Right lobe of liver (tissue), 4 donors: ENCODE results near the gene TAAR1.

ENCODE experiments used
- CTCF ChIP-seq, 4 donors: fragments of 200-600 bp in 3 of 4; fragments of 450-650 bp in 1 of 4; IDR thresholded peaks; one replicate each; pipeline versions ENCODE4 v1.5.1 to v1.8.0; 2016 to 2022; ENCODE audit warnings: antibody characterized with exemption in 4 of 4, mild to moderate bottlenecking in 2 of 4
- POLR2A ChIP-seq: fragments of 450-650 bp; IDR thresholded peaks from one replicate; pipeline ENCODE4 v1.6.1; 2017; ENCODE audit warnings: antibody characterized with exemption, mild to moderate bottlenecking
- donor health status: DM: no; HTN: no; CAD: no.
- donor health status: DM: no; HTN: no; CAD: no.
- donor health status: DM: no; HTN: yes; CAD: no.

DNA sequence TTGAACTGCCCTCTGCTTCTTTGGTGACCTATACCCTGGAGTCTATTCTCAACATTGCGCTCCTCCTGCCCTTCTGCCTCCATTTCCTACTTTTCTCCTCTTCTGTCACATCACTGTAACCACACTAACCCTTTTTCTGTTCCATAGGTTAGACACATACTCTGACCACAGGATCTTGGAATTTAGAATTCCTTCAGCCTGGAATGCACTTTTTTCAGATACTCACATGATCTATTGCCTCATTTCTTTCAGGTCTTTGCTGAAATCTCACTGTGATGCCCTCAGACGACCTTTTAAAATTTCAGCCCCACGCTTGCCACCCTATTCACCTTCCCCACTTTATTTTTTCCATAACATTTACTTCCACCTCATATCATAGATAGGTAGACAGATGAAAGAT is 49.8 kb upstream of the TAAR1 start:
- TF ChIP-seq POLR2A (no peak), CTCF (IDR thresholded peaks at IDR 0.05) (no peak)
